ENCODE results near the gene BTBD2.
A peak's percentile ranks its signal among the peaks of the same experiment; 100 is the strongest.

BTBD2 gene

DNA sequence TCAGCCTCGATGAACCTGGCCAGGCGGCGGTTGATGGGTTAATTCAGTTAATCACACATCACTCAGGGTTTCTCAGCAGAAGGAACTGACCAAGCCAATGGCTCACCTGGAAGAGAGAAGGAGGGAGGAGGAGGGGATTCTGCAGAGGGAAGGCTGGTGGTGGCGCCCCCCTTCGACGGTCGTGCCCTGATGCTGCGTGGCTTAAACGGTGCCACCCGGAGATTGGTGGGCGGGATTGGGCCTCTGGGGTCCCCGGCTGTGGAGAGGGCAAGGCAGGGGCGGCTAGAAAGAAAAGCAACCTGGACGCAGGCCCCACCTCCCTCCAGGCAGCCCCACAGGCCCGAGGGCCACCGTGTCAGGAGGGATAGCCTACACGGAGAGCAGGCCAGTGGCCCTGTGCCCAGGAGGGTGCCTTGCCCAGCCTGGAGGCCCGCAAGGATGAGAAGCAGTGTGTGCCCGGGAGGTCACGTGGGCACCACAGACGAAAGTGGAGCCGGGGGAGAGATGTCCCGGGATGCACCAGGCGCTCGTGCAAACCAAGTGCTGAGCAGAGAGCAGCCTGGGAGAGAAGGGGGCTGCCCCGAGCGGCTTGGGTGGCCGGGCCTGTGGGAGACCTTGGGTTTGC is 58.5 kb downstream of the BTBD2 start:
- DNase-seq = no peak

DNA sequence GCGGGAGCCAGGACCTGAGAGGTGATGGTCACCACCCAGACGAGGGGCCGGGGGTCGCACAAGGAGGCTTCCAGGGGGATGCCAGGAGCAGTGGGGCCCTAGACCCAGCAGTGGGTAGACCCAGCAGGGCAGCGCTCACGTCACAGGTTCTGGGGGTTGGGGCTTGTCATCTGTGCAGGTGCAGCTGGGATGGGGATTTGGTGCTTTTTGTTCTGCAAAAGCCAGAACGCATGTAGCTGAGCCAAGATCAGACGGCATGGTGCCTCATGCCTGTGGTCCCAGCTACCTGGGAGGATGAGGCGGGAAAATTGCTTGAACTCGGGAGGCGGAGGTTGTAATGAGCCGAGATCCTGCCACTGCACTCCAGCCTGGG is 59.4 kb downstream of the BTBD2 start:
- DNase-seq = no peak

DNA sequence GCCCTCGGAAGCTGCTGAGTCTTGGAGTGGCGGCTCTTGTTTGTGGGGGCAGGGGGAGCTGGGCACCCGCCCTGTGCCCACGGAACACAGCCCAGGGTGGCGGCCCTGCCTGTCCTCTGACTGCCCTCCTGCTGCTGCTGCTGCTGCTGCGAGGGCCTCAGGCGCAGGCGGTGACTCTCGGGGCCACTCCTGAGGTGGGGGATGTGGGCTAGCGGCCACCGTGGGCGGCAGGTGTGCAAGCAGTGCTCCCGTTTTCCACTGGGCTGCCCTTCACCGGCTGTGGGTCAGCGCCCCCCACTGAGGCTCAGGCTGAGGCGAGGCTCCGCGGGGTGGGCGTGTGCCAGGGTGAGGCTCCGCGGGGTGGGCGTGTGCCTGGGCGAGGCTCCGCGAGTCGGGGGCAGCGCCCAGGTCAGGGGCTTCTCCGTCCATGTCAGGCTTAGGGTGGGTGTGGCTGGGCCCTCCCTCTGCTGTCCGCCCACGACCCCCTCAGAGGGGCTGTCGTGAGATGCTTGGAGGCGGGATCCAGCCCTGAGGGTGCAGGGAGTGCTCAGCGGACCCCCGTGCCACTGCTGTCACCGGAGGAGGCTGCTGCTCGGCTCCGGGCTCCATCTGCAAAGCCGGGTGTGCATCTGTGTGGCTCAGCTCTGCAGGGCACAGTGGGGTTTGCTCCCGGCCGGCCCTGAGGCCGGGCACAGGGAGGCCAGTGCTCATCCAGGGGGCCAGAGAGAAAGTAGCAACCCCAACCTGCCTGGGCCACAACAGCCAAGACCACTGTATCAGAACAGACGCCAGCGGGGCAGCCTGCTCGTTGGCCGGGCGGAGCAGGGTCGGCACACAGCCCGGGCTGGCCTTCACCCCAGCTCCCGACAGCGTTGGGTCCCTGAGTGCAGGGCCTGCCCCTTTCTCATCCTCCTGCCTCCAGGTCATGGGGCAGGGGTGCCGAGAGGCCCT is 60.1 kb downstream of the BTBD2 start:
- no peak for DNase-seq

DNA sequence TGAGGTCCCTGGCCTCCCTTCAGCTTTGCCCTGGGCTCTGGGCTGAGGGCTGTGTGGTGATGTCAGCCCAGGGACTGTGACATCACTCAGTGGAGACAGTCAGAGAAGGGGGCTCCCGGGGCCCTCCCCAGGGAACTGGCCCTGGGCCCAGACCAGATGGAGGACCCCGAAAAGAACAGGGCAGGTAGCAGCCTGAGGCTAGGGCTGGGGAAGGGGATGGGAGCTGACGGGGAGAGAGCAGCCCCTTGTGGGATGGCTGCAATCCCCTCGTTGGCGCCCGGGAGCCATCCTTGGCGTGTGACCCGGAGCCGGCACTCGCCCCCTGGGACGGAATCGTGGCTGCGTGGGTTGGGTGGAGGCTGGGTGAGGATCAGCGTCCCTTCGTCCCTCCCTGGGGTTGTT is 61.0 kb downstream of the BTBD2 start:
- DNase-seq = no peak

DNA sequence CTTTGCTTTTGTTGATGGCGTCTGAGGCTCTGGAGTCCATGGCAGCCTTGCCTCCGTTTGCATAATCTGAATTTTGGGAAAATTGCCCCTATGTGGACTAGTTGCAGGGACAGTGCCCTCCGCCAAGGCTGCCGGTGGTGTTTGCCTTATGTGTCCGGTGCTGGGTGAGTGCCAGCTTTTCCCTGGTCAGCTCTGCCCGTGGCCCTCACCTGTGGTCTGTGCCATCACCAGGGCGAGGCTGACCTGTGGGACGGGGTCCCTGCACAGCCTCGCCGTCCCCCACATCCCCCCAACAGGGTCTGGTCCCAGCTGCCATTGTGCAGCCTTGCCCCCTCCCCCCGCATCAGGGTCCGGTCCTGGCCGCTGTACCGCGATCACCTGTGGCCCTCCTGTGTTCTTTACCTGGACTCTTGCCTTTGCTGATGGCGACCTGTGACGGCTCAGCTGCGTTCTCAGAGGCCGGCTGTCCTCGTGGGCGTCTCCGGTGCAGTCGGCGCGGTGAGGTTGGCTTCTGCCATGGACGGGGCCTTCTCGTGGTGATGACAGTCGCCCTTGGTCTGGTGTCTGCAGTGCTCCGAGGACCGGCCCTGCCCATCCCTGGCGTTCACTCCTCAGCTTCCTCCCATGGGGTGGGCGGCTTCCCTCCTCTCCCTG is 61.9 kb downstream of the BTBD2 start:
- DNase-seq = no peak

DNA sequence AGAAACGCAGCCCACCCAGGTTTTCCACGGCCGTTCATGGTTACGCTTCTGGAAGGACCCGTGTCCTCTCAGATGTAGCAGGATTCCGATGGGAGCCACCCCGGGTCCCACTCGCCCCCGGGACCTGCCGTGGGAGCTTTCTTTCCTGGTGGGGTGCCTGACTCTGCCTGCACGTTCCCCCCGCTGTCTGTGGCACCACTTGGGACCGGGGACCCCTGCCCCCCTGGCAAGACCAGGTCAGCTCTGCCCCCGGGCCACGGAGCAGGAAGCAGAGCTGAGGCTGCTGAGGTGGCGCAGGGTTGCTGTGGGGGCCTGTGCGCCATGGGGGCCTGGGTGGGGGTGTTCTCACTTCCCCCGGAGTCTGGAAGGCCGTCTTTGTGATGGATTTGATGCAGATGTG is 62.5 kb downstream of the BTBD2 start:
- no peak for DNase-seq

DNA sequence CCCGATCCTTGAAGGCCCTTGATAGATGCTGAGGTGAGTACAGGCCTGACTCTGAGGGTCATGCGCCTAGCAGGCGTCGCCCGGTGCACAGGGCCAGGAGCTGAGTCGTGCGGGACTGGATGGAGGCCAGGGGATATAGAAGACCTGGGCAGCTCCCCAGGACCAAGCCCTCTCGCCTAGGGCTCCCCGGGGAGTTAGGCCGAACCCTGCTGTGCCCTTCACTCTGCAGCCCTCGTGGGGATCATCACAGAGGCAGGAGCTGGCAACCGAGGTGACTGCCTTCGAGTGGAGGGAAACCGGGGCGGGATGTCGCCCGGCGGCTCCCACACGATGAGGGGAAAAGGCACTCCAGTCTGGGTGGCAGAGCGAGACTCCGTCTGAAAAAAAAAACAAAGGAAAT is 62.9 kb downstream of the BTBD2 start:
- no peak for DNase-seq

DNA sequence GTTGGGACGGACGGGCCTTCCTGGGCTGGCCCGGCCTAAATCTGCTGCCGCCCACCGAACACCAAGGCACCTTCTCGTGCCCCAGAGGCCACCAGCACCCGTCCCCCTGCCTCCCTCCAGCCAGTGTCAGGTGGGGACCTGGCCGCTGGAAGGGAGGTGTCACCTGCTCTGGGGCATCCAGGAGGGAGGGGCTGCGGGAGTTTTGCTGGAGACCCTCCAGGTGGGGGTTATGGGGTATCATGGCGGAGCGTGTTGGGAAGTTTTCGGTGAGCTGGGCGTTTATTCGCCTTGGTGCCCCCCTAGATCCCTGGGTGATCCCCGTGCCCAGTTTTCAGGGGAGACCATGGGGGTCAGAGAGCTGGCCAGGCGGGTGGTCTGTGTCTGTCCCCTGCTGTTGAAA is 64.9 kb downstream of the BTBD2 start:
- DNase-seq = no peak

DNA sequence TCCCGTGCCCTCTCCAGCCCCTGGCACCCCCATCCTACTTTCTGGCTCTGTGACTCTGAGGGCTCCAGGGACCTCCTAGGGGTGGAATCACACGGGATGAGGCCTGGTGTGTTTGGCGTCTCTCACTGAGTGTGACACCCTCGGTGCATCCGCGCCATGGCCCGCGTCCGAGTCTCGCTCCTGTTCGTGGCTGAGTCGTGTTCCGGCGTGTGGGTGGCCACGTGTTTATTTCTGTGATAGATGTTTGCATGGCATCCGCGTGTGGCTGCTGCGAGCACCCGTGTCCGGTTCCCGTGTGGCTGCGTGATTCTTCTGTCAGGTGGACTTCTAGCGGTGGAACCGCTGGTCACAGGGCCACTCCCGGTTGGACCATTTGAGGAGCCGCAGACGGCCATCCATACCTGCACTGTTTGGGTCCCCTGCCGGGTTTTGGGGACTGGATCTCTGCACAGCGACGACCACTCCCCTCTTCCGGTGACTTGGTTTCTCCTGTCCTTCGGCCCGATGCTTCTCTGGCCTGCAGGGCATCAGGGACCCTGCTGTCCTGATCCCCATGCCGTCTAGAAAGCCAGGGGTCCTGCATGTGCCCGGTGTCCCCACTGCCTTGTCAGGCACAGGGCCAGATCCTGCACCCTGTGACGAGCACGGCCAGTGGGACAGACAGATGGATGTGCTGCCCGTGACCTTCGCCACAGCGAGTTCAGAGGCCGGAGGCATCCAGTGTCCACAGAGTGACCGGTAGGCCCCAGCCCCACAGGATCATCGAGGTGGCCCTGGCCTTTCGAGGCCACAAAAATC is 66.0 kb downstream of the BTBD2 start:
- no peak for DNase-seq

DNA sequence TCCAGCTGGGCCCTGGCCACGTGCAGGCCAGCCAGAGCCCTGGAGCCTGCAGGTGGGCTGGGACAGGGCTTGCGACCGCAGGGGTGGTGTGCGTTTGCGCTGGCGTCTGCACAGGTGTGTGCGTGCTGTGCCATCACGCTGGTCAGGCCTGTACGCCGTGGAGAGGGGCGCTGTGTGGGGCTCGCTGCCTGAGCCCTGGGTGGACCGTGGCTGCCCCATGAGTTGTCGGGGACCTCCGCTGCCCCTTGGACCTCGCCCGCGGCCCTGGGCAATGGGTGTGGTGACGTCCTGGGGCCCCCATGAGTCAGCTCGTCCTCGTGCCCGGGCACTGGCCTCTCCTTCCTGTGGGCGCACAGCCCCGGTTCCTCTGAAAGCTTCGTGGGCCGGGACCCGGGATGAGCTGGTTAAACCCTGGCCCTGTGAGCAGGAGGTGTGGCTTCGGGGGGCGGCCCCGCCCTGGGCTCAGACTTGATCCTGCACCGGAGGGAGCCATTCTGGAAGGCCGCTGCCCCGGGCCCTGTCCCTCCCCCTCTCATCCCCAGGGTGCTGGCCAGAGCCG is 67.8 kb downstream of the BTBD2 start:
- DNase-seq = no peak

DNA sequence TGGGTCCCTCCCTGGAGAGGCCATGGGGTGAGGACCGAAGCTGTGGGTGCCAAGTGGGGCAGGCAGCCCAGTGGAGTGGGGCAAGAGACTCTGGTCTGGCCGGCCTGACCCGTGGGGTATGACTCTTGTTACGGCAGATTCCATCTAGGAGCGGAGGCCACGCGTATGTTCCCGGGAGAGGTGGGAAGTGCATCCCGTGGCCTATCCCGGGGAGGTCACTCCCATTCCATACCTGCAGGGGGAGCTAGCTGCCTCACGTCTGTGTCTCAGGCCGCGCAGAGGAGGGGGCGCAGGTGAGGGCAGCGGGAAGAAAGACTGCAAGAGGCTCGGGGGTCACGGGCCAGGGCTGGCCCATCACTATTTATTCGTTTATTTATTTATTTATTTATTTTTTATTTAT is 69.6 kb downstream of the BTBD2 start:
- peak; percentile 35 for DNase-seq

DNA sequence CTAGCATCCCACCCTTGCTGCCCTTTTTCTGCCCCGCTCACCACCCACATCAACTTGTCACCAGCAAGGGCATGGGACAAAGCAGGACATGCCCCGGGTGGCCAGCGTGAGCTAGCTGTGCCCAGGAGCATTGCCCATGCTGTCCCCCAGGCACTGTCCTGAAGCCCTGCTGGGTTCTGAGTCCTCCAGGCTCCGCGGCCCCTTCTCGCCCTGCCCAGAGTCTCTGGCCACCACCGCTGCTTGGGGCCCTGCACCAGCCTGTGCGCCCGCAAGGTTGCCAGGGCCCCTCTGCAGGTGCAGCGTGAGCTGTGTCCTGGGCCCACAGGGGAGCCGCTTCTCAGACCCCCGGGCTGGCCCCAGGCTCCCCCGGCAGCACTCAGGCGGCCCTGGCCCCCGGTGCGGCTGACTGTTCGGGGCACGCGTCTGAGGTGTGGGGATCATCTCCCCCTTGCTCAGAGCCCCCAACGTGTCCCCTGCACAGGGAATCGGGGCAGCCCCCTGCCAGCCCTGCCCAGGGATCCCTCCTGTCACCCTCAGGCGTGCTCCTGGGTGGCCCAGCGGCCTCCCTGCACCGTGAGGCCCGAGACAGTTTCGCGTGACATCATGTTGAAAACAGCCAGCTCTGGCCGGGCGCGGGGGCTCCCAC is 70.5 kb downstream of the BTBD2 start:
- DNase-seq = no peak

DNA sequence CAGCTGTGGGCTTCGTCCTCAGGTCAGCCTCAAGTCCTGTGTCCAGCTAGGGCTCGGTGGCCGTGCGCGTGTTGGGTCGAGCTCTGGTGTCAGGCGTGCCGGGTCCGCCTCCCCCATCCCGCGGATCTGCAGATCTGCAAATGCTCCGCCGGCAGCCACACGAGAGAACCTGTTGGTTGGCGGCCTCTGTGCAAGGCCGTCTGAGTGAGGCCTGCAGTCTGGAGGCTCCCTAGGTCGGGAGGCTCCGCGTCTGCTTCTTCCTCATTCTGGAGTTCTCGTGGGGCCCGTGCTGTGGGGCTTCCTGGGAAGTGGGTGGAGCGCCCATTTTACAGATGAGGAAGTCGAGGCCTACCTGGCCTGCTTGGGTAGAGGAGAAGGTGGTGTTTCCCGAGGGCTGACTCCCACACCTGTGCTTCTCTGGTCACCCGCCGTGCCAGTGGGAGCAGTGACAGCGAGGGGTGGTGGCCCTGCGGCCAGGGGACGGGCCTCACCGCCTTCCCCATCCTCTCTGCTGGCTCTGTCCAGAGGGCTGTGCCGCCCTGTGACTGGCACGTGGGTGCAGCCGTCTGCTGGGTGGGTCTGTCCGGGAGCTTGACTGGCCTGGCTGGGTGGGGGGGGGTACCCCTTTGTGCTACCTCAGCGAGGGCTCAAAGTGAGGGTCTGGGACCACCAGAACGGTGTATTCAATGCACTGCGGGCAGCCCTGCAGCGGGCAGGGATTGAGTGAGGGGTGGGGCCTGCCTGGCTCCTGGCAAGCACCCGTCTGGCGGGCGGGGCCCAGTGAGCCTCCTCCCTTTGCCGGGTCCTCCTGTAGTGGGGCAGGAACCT is 71.2 kb downstream of the BTBD2 start:
- DNase-seq = no peak

DNA sequence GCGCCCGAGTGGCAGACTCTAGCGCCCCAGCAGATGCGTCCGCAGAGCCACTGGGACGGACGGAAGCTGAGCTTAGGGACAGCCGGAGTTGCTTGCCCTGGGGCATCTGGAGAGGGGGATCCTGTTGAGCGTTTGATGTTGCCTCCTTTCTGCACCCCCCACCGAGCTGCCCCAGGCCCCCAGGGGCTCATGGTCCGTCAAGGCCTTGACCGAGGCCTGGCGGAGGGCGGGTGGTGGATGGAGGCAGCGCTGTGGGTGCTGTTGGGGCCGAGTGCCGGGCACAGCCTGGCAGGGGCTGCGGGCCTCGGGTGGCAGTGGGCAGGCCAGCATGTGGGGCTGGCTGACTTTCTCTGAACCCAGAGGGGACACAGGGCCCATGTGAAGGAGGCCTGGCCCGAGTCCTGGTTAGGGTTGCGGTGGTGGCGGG is 71.8 kb downstream of the BTBD2 start:
- DNase-seq = no peak

DNA sequence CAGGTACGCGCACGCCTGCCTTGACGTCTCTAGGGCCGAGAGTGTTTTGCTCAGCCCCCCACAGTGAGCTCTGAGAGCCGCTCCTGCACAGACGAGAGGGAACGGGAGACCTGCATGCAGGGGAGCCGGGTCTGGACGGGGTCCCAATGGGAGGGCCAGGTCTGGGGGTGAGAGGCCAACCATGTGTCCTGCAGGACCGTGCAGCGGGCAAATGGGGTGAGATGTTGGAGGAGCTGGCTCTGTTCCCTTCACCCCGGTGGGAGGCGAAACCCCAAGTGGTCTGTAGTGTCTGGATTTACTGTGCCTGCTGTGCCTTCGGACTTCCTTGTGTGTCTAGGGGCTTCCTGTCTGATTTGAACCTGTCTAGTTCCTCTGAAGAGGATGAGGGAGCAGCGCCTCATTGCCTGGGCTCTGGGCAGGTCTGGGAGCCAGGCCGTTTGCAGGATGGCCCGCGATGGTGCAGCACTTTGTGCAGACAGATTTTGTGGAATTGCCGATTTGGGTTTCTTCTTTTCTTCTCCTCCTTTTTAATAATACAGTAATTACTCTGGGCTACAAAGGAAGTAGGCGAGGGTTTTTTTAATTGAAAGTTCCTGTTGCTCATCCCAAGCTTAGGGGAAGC is 72.5 kb downstream of the BTBD2 start:
- no peak for DNase-seq

DNA sequence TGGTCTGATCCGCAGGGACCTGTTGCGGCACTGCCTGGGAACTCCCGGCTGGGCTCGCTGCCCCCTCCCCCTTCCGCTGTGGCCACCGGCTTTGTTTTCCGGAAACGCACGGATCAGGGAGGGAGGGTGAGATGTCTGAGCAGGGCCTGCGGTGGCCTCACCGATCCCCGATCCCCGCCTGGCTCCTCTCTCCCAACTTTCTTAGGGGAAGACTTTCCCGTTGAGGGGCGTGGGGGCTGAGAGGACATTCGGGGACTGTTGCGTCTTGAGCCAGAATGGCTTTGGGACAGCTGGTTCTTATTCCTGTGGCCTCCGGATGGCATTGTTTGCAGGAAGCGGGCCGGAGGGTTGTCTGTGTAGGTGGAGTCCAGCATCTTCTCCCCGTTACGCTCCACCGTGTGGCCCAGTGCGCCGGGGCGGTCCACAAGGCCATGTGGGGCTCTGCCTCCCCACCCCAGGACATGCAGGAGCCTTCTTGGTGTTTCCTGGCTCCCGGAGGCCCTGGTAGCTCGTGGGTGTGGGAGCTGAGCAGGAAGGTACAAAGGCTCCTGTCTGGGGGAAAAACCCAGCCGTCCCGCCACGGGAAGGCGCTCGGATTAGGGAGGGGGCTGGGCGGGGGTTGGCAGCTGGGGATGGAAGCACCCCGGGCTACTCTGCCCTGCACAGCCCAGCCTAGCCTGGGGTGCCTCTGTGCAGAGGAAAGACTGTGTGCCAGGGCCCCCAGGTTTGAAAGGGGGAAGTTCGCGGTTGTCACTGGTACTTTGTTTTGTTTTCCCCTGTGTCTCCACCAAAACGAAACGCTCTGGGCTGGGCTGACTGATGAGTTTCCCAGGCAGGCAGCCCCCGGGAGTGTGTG is 73.2 kb downstream of the BTBD2 start:
- DNase-seq = peak; percentile 90

DNA sequence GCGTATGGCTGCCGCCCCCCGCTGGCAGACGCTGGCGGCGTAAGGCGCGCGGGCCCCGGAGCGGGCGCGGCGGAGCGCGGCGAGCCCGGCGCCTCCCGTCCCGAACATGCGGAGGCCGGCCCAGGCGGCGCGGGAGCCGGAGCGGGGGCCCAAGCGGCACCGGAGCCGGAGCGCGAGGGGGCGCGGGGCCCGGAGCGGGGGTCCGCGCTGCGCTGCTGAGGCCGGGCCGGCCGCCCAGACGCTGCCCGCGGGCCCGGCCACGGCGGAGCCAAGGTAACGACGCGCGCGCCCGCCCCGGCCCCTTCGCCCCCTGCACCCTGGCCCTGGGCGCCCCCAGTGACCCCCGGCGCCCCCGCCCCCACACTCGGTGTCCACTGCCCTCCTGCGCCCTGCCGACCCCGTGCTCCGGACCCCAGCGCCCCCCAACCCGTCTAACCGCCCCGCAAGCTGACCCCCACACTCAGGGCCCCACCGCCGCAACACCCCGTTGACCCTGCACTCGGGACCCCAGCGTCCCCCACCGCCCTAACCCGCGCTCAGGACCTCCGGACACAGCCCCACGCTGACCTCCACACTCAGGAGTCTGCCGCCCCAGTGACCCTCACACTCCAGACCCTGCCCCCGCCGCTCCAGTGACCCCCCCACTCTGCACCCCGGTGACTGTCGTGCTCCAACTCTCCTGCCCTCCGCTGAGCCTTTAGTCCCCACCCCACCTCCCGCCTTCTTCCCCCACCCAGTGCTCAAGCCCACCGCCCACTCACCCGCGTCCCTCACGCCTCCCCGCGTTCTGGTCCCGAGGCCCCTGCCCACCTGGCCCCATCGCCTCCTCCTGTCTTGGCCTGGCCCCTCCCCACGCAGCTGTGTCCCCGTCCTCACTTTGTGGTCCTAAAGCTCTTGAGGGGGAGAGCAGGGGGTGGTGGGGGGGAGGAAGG is 74.1 kb downstream of the BTBD2 start, which contains the start of gene CSNK1G2:
Gene CSNK1G2, plus strand, starts transcription at position 27 of the 932 bp plus-strand sequence. CDS start 28,601 bp downstream, outside the sequence.
- DNase-seq = no peak

DNA sequence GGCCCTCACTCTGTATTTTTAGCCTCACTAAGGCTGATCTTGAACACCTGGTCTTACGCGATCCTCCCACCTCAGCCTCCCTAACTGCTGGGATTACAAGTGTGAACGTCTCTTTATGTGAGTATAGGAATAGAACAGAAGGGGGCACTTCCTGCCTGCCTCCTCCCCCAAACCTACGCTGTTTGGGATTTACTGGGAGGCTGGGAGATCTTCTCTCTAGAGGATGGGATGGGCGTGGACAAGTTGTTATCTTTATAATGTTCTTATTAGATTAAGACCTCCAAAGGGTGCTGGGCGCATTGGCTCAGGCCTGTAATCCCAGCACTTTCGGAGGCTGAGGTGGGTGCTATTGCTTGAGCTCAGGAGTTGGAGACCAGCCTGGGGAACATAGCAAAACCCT is 77.4 kb downstream of the BTBD2 start:
- no peak for DNase-seq
